ENCODE results near the gene MRTO4. TPM values are rescaled to one million over a fixed set of nuclear protein-coding genes. Genes with fewer than 3 reads are reported as not detected.

The MRTO4 gene
- total RNA-seq, 1 donor from 2014 or later: 41.0 TPM

DNA sequence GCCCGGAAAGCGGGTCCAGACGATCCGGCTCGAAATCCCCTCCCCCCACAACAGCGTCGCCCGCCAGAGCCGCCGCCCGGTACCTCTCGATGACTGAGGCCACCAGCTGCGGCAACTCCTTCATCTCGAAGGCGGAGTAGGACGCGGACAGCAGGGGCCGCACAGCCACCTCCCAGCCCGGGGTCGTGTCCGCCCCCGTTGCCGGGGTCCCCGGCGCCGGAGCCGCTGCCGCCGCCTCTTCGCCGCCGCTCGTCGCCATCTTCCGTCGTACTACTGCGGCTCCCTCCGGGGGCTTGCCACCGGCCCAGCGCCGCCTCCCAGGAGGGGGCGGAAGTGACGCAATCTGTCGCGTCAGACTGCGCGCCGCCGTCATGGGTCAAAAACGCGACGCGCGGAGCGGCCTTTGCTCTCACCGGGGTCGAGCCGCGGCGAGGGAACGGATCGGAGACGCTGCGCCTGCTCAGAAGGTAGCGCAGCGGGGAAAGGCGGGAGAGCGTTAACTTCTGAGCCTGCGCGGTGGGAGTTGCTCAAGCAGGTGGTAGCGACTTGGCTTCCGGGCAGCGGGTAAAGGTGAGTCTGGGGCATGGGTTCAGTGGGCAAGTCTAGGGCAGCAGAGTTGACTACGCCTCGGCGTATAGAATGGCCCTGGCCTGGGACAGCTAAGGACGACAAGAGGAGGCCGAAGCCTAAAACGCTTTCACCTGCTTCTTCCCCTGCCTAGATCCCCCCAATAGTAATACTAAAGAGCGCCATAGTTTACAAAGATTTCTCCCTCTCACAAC, 41.4 kb upstream of the MRTO4 start, which contains the start of gene UBR4:
TSS of gene UBR4 (minus strand) at position 277 of the 782 bp plus-strand sequence. CDS start at position 259, 18 bp downstream.
- Histone ChIP-seq H3K36me3 (ENCODE audit: insufficient read depth, low read length) (peaks cover 14% of the 10 kb centered on the region), H3K4me3 (ENCODE audit: insufficient read depth, low read depth, low read length) (peak within 1 kb of the TSS; percentile 89), H4K20me1 (ENCODE audit: insufficient read depth, low read length) (peaks cover 54% of the 10 kb centered on the region), H3K79me2 (ENCODE audit: insufficient read depth, low read length) (peaks cover 98% of the 10 kb centered on the region), H3K9me3 (ENCODE audit: insufficient read depth, low read depth, low read length) (no peaks in the 10 kb centered on the region), H3K27ac (ENCODE audit: low read depth, low read length) (peak within 1 kb of the TSS; percentile 92), H3K27me3 (ENCODE audit: insufficient read depth, low read length) (no peaks in the 10 kb centered on the region), H2AFZ (ENCODE audit: low read depth, low read length) (peak within 1 kb of the TSS; percentile 84), H3K4me2 (ENCODE audit: low read length) (peak within 1 kb of the TSS; percentile 89), H3K4me1 (ENCODE audit: insufficient read depth, low read length) (peaks cover 10% of the 10 kb centered on the region), H3K9ac (ENCODE audit: low read length) (peak within 1 kb of the TSS; percentile 92)
- Mint-ChIP-seq H3K27me3 (ENCODE audit: low read depth, unreplicated experiment) (no peaks in the 10 kb centered on the region), H3K4me3 (ENCODE audit: unreplicated experiment) (peak within 1 kb of the TSS; percentile 97), H3K4me1 (ENCODE audit: low read depth, unreplicated experiment) (peaks cover 26% of the 10 kb centered on the region), H3K36me3 (ENCODE audit: low read depth, unreplicated experiment) (peaks cover 1% of the 10 kb centered on the region), H3K9me3 (ENCODE audit: unreplicated experiment) (no peaks in the 10 kb centered on the region), H3K27ac (ENCODE audit: unreplicated experiment) (peak within 1 kb of the TSS; percentile 95)
- DNase-seq (ENCODE audit: low read depth) (peak; percentile 82), FAIRE-seq (no peak)
- TF ChIP-seq, protein P1, sequence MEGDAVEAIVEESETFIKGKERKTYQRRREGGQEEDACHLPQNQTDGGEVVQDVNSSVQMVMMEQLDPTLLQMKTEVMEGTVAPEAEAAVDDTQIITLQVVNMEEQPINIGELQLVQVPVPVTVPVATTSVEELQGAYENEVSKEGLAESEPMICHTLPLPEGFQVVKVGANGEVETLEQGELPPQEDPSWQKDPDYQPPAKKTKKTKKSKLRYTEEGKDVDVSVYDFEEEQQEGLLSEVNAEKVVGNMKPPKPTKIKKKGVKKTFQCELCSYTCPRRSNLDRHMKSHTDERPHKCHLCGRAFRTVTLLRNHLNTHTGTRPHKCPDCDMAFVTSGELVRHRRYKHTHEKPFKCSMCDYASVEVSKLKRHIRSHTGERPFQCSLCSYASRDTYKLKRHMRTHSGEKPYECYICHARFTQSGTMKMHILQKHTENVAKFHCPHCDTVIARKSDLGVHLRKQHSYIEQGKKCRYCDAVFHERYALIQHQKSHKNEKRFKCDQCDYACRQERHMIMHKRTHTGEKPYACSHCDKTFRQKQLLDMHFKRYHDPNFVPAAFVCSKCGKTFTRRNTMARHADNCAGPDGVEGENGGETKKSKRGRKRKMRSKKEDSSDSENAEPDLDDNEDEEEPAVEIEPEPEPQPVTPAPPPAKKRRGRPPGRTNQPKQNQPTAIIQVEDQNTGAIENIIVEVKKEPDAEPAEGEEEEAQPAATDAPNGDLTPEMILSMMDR (IDR thresholded peaks at IDR 0.05; ENCODE audit: insufficient read depth, low read depth, low read length): no peak
- TF ChIP-seq EZH2 (IDR thresholded peaks at IDR 0.05; ENCODE audit: insufficient read depth, low read length): no peak

DNA sequence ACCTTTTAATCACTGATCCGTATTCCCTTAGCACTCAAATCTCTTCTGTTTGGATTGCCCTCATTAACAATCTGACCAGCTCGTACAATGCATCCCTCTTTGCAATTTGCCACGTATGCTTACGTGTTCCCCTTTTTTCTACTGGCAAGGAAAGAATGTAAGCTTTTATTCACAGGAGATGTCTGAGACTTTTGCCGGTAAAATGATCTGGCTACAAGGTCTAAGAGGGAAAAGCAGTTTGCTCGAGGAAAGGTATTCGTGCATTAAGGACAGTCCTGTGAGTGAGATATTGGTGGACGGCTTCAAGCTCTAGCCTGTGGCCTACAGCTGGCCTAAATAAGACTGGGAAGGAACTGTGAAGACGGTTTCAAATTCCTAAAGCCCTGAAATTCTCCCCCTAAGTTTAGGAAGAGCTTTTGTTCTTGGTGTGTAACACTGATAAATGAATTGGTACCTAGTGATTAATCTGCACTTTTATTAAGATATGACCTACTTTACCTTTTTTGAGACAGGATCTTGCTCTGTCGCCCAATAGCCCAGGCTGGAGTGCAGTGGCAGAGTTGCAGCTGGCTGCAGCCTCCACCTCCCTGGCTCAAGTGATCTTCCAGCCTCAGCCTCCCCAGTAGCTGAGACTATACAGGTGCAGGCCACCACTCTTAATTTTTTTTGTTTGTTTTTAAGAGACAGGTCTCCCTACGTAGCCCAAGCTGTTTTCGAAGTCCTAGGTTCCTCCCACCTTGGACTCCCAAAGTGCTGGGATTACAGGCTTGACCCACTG, 40.6 kb upstream of the MRTO4 start:
- peaks cover 1% of the 10 kb centered on the region for H3K36me3 Mint-ChIP-seq (ENCODE audit: low read depth, unreplicated experiment)
- H3K4me1 ChIP-seq (ENCODE audit: insufficient read depth, low read length): peaks cover 10% of the 10 kb centered on the region
- no peak for FAIRE-seq
- H3K27ac Mint-ChIP-seq (ENCODE audit: unreplicated experiment): peak overlapping the region; percentile 95
- peak overlapping the region; percentile 90 for H3K4me3 Mint-ChIP-seq (ENCODE audit: unreplicated experiment)
- H3K36me3 ChIP-seq (ENCODE audit: insufficient read depth, low read length): peaks cover 18% of the 10 kb centered on the region
- TF ChIP-seq, protein P1 (IDR thresholded peaks at IDR 0.05; ENCODE audit: insufficient read depth, low read depth, low read length): no peak
- TF ChIP-seq EZH2 (IDR thresholded peaks at IDR 0.05; ENCODE audit: insufficient read depth, low read length): no peak
- H2AFZ ChIP-seq (ENCODE audit: low read depth, low read length): peak overlapping the region; percentile 84
- H3K4me3 ChIP-seq (ENCODE audit: insufficient read depth, low read depth, low read length): peak overlapping the region; percentile 89
- H3K4me2 ChIP-seq (ENCODE audit: low read length): peak overlapping the region; percentile 89
- H3K79me2 ChIP-seq (ENCODE audit: insufficient read depth, low read length): peaks cover 94% of the 10 kb centered on the region
- no peaks in the 10 kb centered on the region for H3K9me3 ChIP-seq (ENCODE audit: insufficient read depth, low read depth, low read length)
- DNase-seq (ENCODE audit: low read depth): peak; percentile 33
- peaks cover 46% of the 10 kb centered on the region for H4K20me1 ChIP-seq (ENCODE audit: insufficient read depth, low read length)
- H3K27me3 ChIP-seq (ENCODE audit: insufficient read depth, low read length): no peaks in the 10 kb centered on the region
- no peaks in the 10 kb centered on the region for H3K27me3 Mint-ChIP-seq (ENCODE audit: low read depth, unreplicated experiment)
- H3K9me3 Mint-ChIP-seq (ENCODE audit: unreplicated experiment): no peaks in the 10 kb centered on the region
- peak overlapping the region; percentile 92 for H3K27ac ChIP-seq (ENCODE audit: low read depth, low read length)
- H3K9ac ChIP-seq (ENCODE audit: low read length): peak overlapping the region; percentile 92
- peaks cover 20% of the 10 kb centered on the region for H3K4me1 Mint-ChIP-seq (ENCODE audit: low read depth, unreplicated experiment)
